ENCODE results near the gene FAM9B. TPM values are rescaled to one million over a fixed set of nuclear protein-coding genes. Genes with fewer than 3 reads are reported as not detected.

The FAM9B gene
- not detected for total RNA-seq
- not detected for polyA plus RNA-seq
- long read RNA-seq, donor 1 = 0 reads
- long read RNA-seq, donor 2 = 0 reads
- long read RNA-seq, donor 3 = 0 reads

- DNase-seq = no peak
- Histone ChIP-seq H3K27ac (no peak within 1 kb of the TSS), H3K9me3 (peaks cover 0 to 2% (median 0%) of the 10 kb centered on the region in 12 donors), H3K4me3 (no peak within 1 kb of the TSS), H3K27me3 (no peaks in the 10 kb centered on the region), H3K4me1 (no peaks in the 10 kb centered on the region), H3K36me3 (no peaks in the 10 kb centered on the region)
- intact Hi-C loops (cut with DNase I) = no loop called here
- TF ChIP-seq POLR2A (IDR thresholded peaks at IDR 0.05) = no peak
- no peak for TF ChIP-seq CTCF (IDR thresholded peaks at IDR 0.05)
- ATAC-seq = no peak
- 83 to 90% (median 86%) methylated on average over 10 to 11 of the region's 11 CpGs for WGBS, 4 donors
These were observed at the start of gene FAM9B for GRCh38 chrX:9033989-9034388. Gene FAM9B (minus strand): TSS chrX:9034127. CDS start chrX:9032986, 1,141 bp downstream.

GRCh38 chrX:9081271-9081670 is 47.3 kb upstream of the FAM9B start:
- 74 to 94% (median 88%) methylated on average over 2 of the region's 2 CpGs for WGBS, 4 donors
- no peak for TF ChIP-seq POLR2A (IDR thresholded peaks at IDR 0.05)
- TF ChIP-seq CTCF (IDR thresholded peaks at IDR 0.05) = no peak
- no peaks in the 10 kb centered on the region for H3K4me1 ChIP-seq
- H3K9me3 ChIP-seq = peaks cover 0 to 8% (median 0%) of the 10 kb centered on the region in 12 donors
- peaks cover 0 to 16% (median 0%) of the 10 kb centered on the region in 9 donors for H3K27me3 ChIP-seq
- DNase-seq = no peak
- H3K36me3 ChIP-seq = no peaks in the 10 kb centered on the region
- no peak for ATAC-seq
- H3K27ac ChIP-seq = no peak overlapping the region
- no peak overlapping the region for H3K4me3 ChIP-seq
- intact Hi-C loops (cut with DNase I) = no loop called here

- no peak for TF ChIP-seq POLR2A (IDR thresholded peaks at IDR 0.05)
- no peak for TF ChIP-seq CTCF (IDR thresholded peaks at IDR 0.05)
- Histone ChIP-seq H3K27me3 (peaks cover 0 to 22% (median 0%) of the 10 kb centered on the region in 9 donors), H3K4me3 (no peak overlapping the region), H3K9me3 (peaks cover 0 to 8% (median 0%) of the 10 kb centered on the region in 12 donors), H3K27ac (no peak overlapping the region), H3K36me3 (no peaks in the 10 kb centered on the region), H3K4me1 (no peaks in the 10 kb centered on the region)
- ATAC-seq (no peak), DNase-seq (no peak)
- 67 to 76% (median 73%) methylated on average over 5 of the region's 5 CpGs for WGBS, 4 donors
- intact Hi-C loops (cut with DNase I) = no loop called here
These were observed 40.4 kb upstream of the FAM9B start for GRCh38 chrX:9074326-9074725.

- Histone ChIP-seq H3K36me3 (no peaks in the 10 kb centered on the region), H3K27ac (no peak overlapping the region), H3K27me3 (peaks cover 0 to 36% (median 0%) of the 10 kb centered on the region in 9 donors), H3K4me3 (no peak overlapping the region), H3K9me3 (no peaks in the 10 kb centered on the region), H3K4me1 (no peaks in the 10 kb centered on the region)
- intact Hi-C loops (cut with DNase I) = no loop called here
- ATAC-seq (no peak), DNase-seq (no peak)
- WGBS, 4 donors = 52 to 63% (median 56%) methylated on average over 5 of the region's 5 CpGs
- TF ChIP-seq CTCF (IDR thresholded peaks at IDR 0.05) = no peak
- no peak for TF ChIP-seq POLR2A (IDR thresholded peaks at IDR 0.05)
These were observed 38.4 kb upstream of the FAM9B start for GRCh38 chrX:9072281-9072680.
